ENCODE measurements around the gene CACNA1G.

Gene CACNA1G

GRCh38 chr17:50636804-50637195 lies 76.3 kb downstream of the CACNA1G start:
- no peak for DNase-seq (ENCODE audit: extremely low read depth, insufficient read length)
- H3K4me3 ChIP-seq (replicated peaks; ENCODE audit: low read depth, low read length): no peak overlapping the region
- H3K36me3 ChIP-seq (ENCODE audit: control insufficient read depth, insufficient read depth, low read length): no peaks in the 10 kb centered on the region
- H3K27me3 ChIP-seq (replicated peaks; ENCODE audit: control insufficient read depth, insufficient read depth, low read length): no peaks in the 10 kb centered on the region
- no peak for TF ChIP-seq CTCF (IDR thresholded peaks at IDR 0.05; ENCODE audit: insufficient read depth, low read length, poor library complexity, severe bottlenecking)

- no peaks in the 10 kb centered on the region for H3K36me3 ChIP-seq (ENCODE audit: control insufficient read depth, insufficient read depth, low read length)
- H3K27me3 ChIP-seq (replicated peaks; ENCODE audit: control insufficient read depth, insufficient read depth, low read length): no peaks in the 10 kb centered on the region
- TF ChIP-seq CTCF (IDR thresholded peaks at IDR 0.05; ENCODE audit: insufficient read depth, low read length, poor library complexity, severe bottlenecking): no peak
- no peak for DNase-seq (ENCODE audit: extremely low read depth, insufficient read length)
- H3K4me3 ChIP-seq (replicated peaks; ENCODE audit: low read depth, low read length): no peak overlapping the region
Measured at GRCh38 chr17:50637829-50638605, 77.5 kb downstream of the CACNA1G start.

- no peak for DNase-seq (ENCODE audit: extremely low read depth, insufficient read length)
Measured at GRCh38 chr17:50638606-50638965, 78.1 kb downstream of the CACNA1G start.

GRCh38 chr17:50638966-50639713 lies 78.6 kb downstream of the CACNA1G start:
- Histone ChIP-seq H3K27me3 (replicated peaks; ENCODE audit: control insufficient read depth, insufficient read depth, low read length) (no peaks in the 10 kb centered on the region), H3K4me3 (replicated peaks; ENCODE audit: low read depth, low read length) (no peak overlapping the region), H3K36me3 (ENCODE audit: control insufficient read depth, insufficient read depth, low read length) (no peaks in the 10 kb centered on the region)
- DNase-seq (ENCODE audit: extremely low read depth, insufficient read length): no peak
- TF ChIP-seq CTCF (IDR thresholded peaks at IDR 0.05; ENCODE audit: insufficient read depth, low read length, poor library complexity, severe bottlenecking): no peak

More at GRCh38 chr17:50638606-50638965, 78.1 kb downstream of the CACNA1G start:
- Histone ChIP-seq H3K4me3 (replicated peaks; ENCODE audit: low read depth, low read length) (no peak overlapping the region), H3K27me3 (replicated peaks; ENCODE audit: control insufficient read depth, insufficient read depth, low read length) (no peaks in the 10 kb centered on the region), H3K36me3 (ENCODE audit: control insufficient read depth, insufficient read depth, low read length) (no peaks in the 10 kb centered on the region)
- no peak for TF ChIP-seq CTCF (IDR thresholded peaks at IDR 0.05; ENCODE audit: insufficient read depth, low read length, poor library complexity, severe bottlenecking)

- no peak for TF ChIP-seq CTCF (IDR thresholded peaks at IDR 0.05; ENCODE audit: insufficient read depth, low read length, poor library complexity, severe bottlenecking)
Measured at GRCh38 chr17:50640686-50641351, 80.3 kb downstream of the CACNA1G start.

More at GRCh38 chr17:50640686-50641351, 80.3 kb downstream of the CACNA1G start:
- Histone ChIP-seq H3K27me3 (replicated peaks; ENCODE audit: control insufficient read depth, insufficient read depth, low read length) (no peaks in the 10 kb centered on the region), H3K4me3 (replicated peaks; ENCODE audit: low read depth, low read length) (no peak overlapping the region), H3K36me3 (ENCODE audit: control insufficient read depth, insufficient read depth, low read length) (no peaks in the 10 kb centered on the region)
- DNase-seq (ENCODE audit: extremely low read depth, insufficient read length): no peak

All from GM06990 (cell line).